Measurements from ENCODE around the gene NPPB. TPM values are rescaled to one million over a fixed set of nuclear protein-coding genes. Genes with fewer than 3 reads are reported as not detected.

Gene NPPB
- total RNA-seq, 1 donor from 2014 or later: not detected

DNA sequence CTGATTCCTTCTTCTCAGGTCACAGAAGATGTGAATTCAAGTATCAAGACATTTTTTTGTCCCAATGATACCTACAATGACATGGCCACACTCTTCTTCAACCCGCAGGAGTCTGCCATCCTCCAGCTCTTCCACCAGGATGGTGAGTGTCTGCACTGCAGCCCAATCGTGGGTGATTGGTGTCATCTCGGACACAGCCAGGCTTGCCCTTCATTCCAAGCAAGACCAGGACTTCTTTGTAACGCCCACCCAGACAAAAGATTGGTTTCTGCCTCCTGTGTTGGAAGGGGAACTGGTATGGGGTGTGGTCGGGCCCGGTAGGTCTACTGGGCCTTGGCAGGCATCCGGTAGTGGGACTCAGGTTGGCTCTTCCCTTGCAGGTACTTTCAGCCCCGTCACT, 25.2 kb downstream of the NPPB start:
- no peak for DNase-seq

DNA sequence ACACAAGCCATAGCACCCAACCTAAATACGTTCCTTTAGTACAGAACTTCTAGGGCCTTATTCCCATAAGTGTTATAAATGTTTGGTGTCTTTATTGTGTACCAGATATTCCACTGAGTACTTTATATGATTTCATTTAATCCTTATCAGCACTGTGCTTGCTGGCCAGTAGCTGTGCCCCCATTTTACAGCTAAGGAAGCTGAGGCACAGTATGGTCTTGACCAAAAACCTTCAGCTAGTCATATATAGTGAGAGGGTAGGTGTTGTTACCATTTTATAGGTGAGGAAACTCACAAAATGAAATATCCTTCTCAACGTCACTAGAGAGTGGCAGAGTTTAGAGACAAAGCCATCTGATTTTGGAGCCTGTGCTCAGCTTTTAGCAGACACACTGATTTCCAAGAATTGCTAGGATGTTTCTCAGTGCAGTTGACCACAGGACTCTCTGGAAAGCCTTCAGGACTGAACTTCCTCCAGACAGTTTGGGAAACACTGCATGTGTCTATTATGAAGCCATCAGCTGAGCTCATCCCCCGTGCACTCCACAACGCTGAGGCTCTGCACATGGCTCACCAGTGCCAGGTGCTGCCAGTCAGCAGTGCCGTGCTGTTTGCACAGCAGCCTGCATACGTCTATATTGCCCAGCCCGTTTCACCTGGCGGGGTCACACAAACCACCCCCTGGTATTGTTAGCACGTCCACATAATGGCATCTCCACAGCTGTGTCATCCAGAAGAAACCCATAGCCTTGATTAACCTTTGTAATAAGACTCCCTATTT, 26.6 kb downstream of the NPPB start:
- no peak for DNase-seq

DNA sequence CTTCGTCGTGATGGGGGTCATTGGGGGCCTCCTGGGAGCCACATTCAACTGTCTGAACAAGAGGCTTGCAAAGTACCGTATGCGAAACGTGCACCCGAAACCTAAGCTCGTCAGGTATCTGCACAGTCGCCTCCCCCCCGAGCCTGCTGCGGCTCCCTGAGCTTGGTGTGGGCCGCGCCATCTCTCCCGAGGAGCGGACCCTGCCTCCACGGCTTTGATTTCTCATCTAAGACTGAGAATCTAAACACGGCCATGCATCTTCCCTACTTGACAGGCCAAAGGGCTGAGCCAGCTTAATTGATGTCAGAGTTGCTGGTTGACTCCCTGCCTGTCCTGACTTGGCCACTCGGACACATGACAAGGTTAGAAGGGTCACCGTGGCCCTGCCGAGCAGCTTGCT, 30.2 kb downstream of the NPPB start:
- no peak for DNase-seq

DNA sequence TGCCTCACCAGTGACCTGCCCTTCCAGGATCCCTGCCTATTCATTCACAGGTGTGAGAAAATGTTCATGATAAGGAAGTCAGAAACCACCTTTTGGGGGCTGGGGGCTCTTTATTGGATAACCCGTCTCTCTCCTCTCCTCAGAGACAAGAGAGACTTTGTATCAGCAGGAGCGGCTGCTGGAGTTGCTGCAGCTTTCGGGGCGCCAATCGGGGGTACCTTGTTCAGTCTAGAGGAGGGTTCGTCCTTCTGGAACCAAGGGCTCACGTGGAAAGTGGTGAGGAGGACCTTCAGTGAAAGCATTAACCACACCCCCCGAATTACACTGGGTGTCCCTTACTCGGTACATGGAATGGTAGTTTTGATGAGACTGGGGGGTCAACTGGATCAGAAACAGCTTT, 31.8 kb downstream of the NPPB start:
- no peak for DNase-seq

GRCh38 chr1:11825131-11825530, 33.6 kb downstream of the NPPB start:
- DNase-seq: no peak

DNA sequence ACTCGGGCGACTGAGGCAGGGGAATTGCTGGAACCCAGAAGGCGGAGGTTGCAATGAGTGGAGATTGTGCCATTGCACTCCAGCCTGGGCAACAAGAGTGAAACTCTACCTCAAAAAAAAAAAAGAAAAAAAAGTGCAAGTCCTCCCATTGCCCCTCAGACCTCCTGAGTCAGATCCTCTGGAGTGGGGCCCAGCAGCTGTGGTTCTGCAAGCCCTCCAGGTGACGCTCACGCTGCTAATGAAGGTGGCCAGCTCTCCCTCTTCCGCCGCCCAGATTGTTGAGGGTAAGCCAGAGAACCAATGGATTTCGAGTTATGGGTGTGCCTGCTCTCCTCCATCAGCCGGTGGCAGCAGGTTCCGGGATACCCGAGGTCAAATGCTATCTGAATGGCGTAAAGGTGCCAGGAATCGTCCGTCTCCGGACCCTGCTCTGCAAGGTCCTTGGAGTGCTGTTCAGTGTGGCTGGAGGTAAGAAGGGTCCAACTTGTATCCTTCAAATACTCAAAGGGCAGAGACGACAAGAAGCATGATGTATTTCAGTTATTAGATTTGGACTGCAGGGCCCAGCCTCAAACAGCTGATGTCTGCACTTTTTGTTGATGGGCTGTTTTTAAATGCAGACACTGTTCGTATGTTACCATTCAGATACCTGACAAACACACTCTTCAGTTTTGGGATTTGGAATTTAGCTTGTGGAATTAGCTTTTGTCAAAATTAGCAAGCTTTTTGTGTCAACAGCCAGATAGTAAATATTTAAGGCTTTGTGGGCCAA, 35.2 kb downstream of the NPPB start:
- no peak for DNase-seq

- DNase-seq: no peak
These were observed 36.7 kb downstream of the NPPB start for GRCh38 chr1:11822091-11822490.

DNA sequence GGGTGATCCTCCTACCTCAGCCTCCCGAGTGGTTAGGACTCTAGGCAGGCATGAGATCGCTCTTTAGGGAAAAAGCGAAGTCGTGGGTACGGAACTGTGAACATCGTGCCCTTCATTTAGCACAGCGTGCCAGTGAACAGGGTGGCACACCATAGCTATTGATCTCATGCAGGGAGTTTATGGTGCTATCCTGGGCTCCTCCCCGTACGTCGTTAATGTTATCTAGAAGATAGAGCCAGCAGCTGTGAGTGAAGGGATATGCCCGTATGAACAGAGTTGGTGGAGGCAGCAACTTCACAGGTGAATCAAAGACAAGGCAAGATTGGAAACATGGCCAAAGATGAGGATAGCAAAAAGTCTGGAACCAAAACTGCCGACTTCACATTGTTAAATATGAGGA, 41.6 kb downstream of the NPPB start:
- no peak for DNase-seq

DNA sequence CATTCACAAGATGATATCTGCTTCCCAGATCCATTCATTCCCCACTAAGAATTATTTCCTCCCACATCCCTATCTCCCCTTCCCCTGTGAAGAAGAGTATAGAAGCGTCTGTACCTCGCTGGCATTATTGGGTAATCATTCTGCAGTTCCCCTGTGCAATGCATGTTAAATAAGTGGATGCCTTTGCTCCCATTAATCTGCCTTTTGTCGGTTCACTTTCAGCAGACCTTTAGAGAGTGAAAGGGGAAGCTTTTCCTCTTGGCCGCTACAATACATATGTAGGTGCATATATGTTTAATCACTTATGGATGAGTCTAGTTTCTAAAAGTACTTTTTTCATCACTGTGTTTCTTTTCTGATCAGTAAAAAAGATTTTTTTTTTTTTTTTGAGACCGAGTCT, 45.7 kb downstream of the NPPB start:
- no peak for DNase-seq

Small RNAs within 50 kb of the gene (small RNA-seq; reads per million reads assigned to genes)
- not detected for gene RF02156 (ENCODE audit: low replicate concordance)
- gene RF02157 (ENCODE audit: low replicate concordance): not detected
- gene RF02158 (ENCODE audit: low replicate concordance): not detected

Other genes starting within 250 kb of the NPPB start
- 1.5 TPM for gene FBXO2, start 204.5 kb downstream of the NPPB start, total RNA-seq
- gene FBXO44, start 204.1 kb downstream of the NPPB start, total RNA-seq: 5.8 TPM
- 4.4 TPM for gene FBXO6, start 194.7 kb downstream of the NPPB start, total RNA-seq
- gene MAD2L2, start 177.8 kb downstream of the NPPB start, total RNA-seq: 33.5 TPM
- 0.31 TPM for gene DRAXIN, start 167.2 kb downstream of the NPPB start, total RNA-seq
- 24.0 TPM for gene AGTRAP, start 122.8 kb downstream of the NPPB start, total RNA-seq
- gene C1orf167, start 96.8 kb downstream of the NPPB start, total RNA-seq: 1.3 TPM
- 54.4 TPM for gene MTHFR, start 53.0 kb downstream of the NPPB start, total RNA-seq
- 16.3 TPM for gene CLCN6, start 52.8 kb downstream of the NPPB start, total RNA-seq
- gene NPPA, start 11.2 kb downstream of the NPPB start, total RNA-seq: 0.51 TPM
- 51.3 TPM for gene KIAA2013, start 67.5 kb upstream of the NPPB start, total RNA-seq
- 199 TPM for gene PLOD1, start 75.8 kb upstream of the NPPB start, total RNA-seq
- gene MFN2, start 121.5 kb upstream of the NPPB start, total RNA-seq: 93.0 TPM
- gene MIIP, start 160.6 kb upstream of the NPPB start, total RNA-seq: 20.3 TPM
- not detected for gene TNFRSF8, start 204.4 kb upstream of the NPPB start, total RNA-seq

Data from tongue (tissue), 3 donors.